WTC11 (cell line): ENCODE measurements around the gene HTR1B. TPM values are rescaled to one million over a fixed set of nuclear protein-coding genes. Genes with fewer than 3 reads are reported as not detected.

Experiments used
- CBFB ChIP-seq: sonication (generic); formaldehyde crosslinking; IDR thresholded peaks from 2 replicates; pipeline ENCODE4 v1.8.1; 2022; ENCODE audit warnings: mild to moderate bottlenecking, low read depth, missing genetic modification reagents
- CREB1 ChIP-seq: sonication (generic); formaldehyde crosslinking; IDR thresholded peaks from 2 replicates; pipeline ENCODE4 v1.8.0; 2023; ENCODE audit warnings: mild to moderate bottlenecking, missing genetic modification reagents
- ESRRA ChIP-seq: sonication (generic); formaldehyde crosslinking; IDR thresholded peaks from 2 replicates; pipeline ENCODE4 v1.8.1; 2022; ENCODE audit warnings: mild to moderate bottlenecking, missing genetic modification reagents, borderline replicate concordance
- FOXJ3 ChIP-seq: sonication (generic); formaldehyde crosslinking; IDR thresholded peaks from 2 replicates; pipeline ENCODE4 v1.9.0; 2021; ENCODE audit warnings: missing genetic modification reagents, mild to moderate bottlenecking, borderline replicate concordance
- HMGA2 ChIP-seq: fragments of 250-450 bp; sonication (Bioruptor Pico); IDR thresholded peaks from 2 replicates; pipeline ENCODE4 v1.4.0; 2021; ENCODE audit warnings: mild to moderate bottlenecking, moderate library complexity
- JUN ChIP-seq: sonication (generic); formaldehyde crosslinking; IDR thresholded peaks from 2 replicates; pipeline ENCODE4 v1.8.0; 2023; ENCODE audit warnings: mild to moderate bottlenecking, missing genetic modification reagents
- NFATC4 ChIP-seq: fragments of 250-450 bp; sonication (Bioruptor Pico); IDR thresholded peaks from 2 replicates; pipeline ENCODE4 v1.9.0; 2021; ENCODE audit warnings: mild to moderate bottlenecking
- NFE2L1 ChIP-seq: sonication (generic); formaldehyde crosslinking; IDR thresholded peaks from 2 replicates; pipeline ENCODE4 v1.8.1; 2023; ENCODE audit warnings: missing genetic modification reagents
- NR1H2 ChIP-seq: sonication (generic); formaldehyde crosslinking; IDR thresholded peaks from 2 replicates; pipeline ENCODE4 v1.9.0; 2021; ENCODE audit warnings: mild to moderate bottlenecking, moderate library complexity, missing genetic modification reagents
- NR3C1 ChIP-seq: sonication (generic); formaldehyde crosslinking; conservative IDR thresholded peaks from 2 replicates; pipeline ENCODE4 v1.8.1; 2023; ENCODE audit warnings: low read depth, mild to moderate bottlenecking, missing genetic modification reagents
- OVOL2 ChIP-seq: fragments of 250-450 bp; sonication (Bioruptor Pico); IDR thresholded peaks from 2 replicates; pipeline ENCODE4 v1.9.0; 2021; ENCODE audit warnings: mild to moderate bottlenecking, borderline replicate concordance
- SMAD4 ChIP-seq: sonication (generic); formaldehyde crosslinking; IDR thresholded peaks from 2 replicates; pipeline ENCODE4 v1.8.0; 2022; ENCODE audit warnings: mild to moderate bottlenecking, missing genetic modification reagents
- SP1 ChIP-seq: sonication (generic); formaldehyde crosslinking; conservative IDR thresholded peaks from 2 replicates; pipeline ENCODE4 v1.8.1; 2022; ENCODE audit warnings: missing genetic modification reagents
- TEAD4 ChIP-seq: sonication (generic); formaldehyde crosslinking; IDR thresholded peaks from 2 replicates; pipeline ENCODE4 v1.8.0; 2022; ENCODE audit warnings: mild to moderate bottlenecking, missing genetic modification reagents
- TP53 ChIP-seq: sonication (generic); formaldehyde crosslinking; IDR thresholded peaks from 2 replicates; pipeline ENCODE4 v1.8.1; 2023; ENCODE audit warnings: mild to moderate bottlenecking, missing genetic modification reagents
- ZBTB21 ChIP-seq: sonication (generic); formaldehyde crosslinking; IDR thresholded peaks from 2 replicates; pipeline ENCODE4 v1.8.1; 2023; ENCODE audit warnings: mild to moderate bottlenecking, missing genetic modification reagents, borderline replicate concordance
- total RNA-seq: library from RNA; stranded (reverse); gene quantifications from 3 replicates; pipeline ENCODE4 v1.2.3, GENCODE V29; 2021
- TF ChIP-seq, protein P1 (sequence below): sonication (generic); formaldehyde crosslinking; IDR thresholded peaks from 2 replicates; pipeline ENCODE4 v1.8.0; 2022; ENCODE audit warnings: mild to moderate bottlenecking, missing genetic modification reagents
- TF ChIP-seq, protein P2 (sequence below): fragments of 200-600 bp; IDR thresholded peaks from 2 replicates; pipeline ENCODE4 v1.8.0; 2022; ENCODE audit warnings: antibody characterized with exemption
- TF ChIP-seq, protein P3 (sequence below): sonication (generic); formaldehyde crosslinking; IDR thresholded peaks from 2 replicates; pipeline ENCODE4 v1.8.0; 2023; ENCODE audit warnings: mild to moderate bottlenecking, missing genetic modification reagents
- TF ChIP-seq, protein P4 (sequence below): sonication (generic); formaldehyde crosslinking; IDR thresholded peaks from 2 replicates; pipeline ENCODE4 v1.8.1; 2023; ENCODE audit warnings: mild to moderate bottlenecking, moderate library complexity, missing genetic modification reagents
- TF ChIP-seq, protein P5 (sequence below): sonication (generic); formaldehyde crosslinking; IDR thresholded peaks from 2 replicates; pipeline ENCODE4 v1.8.1; 2022; ENCODE audit warnings: low read depth, mild to moderate bottlenecking, moderate library complexity, missing genetic modification reagents, borderline replicate concordance
- TF ChIP-seq, protein P6 (sequence below): sonication (generic); formaldehyde crosslinking; conservative IDR thresholded peaks from 2 replicates; pipeline ENCODE4 v1.8.1; 2022; ENCODE audit warnings: mild to moderate bottlenecking, missing genetic modification reagents
- TF ChIP-seq, protein P7 (sequence below): sonication (generic); formaldehyde crosslinking; IDR thresholded peaks from 2 replicates; pipeline ENCODE4 v1.8.1; 2023; ENCODE audit warnings: mild to moderate bottlenecking, missing genetic modification reagents
- TF ChIP-seq, protein P8 (sequence below): sonication (generic); formaldehyde crosslinking; IDR thresholded peaks from 2 replicates; pipeline ENCODE4 v1.8.1; 2022; ENCODE audit warnings: mild to moderate bottlenecking, missing genetic modification reagents, moderate library complexity, borderline replicate concordance
- TF ChIP-seq, protein P9 (sequence below): sonication (generic); formaldehyde crosslinking; IDR thresholded peaks from 2 replicates; pipeline ENCODE4 v1.8.0; 2022; ENCODE audit warnings: mild to moderate bottlenecking, missing genetic modification reagents

Gene HTR1B
- total RNA-seq, 1 experiment from 2014 or later: 1.5 TPM

DNA sequence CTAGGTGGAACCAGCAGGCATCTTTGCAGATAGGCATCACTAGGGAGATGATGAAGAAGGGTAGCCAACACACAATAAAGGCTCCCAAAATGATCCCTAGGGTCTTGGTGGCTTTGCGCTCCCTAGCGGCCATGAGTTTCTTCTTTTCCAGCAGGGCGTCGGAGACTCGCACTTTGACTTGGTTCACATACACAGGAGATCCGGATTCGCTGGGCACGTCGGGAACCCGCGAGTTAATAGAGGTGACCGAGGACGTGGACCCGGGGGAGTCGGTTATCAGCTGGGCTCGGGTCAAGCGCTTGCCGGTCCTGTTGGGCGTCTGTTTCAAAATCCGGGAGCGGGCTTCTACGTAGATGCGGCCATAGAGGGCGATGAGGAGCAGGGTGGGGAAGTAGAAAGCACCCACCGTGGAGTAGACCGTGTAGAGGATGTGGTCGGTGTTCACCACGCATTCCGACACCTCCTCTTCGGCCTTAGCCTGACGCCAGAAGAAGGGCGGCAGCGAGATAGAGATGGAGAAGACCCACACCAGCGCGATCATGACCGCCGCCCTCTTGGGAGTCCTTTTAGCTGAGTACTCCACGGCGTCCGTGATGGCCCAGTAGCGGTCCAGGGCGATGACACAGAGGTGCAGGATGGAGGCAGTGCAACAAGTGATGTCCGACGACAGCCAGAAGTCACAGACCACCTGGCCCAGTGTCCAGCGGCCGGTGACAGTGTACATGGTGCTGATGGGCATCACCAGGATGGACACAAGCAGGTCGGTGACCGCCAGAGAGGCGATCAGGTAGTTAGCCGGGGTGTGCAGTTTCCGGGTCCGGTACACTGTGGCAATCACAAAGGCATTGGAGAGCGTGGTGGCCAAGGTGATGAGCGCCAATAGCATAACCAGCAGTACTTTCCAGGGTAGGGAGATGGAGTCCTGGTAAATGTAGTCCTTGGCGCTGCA is 658 bp downstream of the HTR1B start (continued):
- TF ChIP-seq, protein P1, sequence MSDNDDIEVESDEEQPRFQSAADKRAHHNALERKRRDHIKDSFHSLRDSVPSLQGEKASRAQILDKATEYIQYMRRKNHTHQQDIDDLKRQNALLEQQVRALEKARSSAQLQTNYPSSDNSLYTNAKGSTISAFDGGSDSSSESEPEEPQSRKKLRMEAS (CRISPR knock-in tag): no peak
- TF ChIP-seq TP53 (CRISPR knock-in tag) (0 out of 2 replicates have a peak, but pooled peaks have one; percentile 17), OVOL2 (CRISPR knock-in tag) (no peak), ESRRA (CRISPR knock-in tag) (no peak), FOXJ3 (no peak), NFE2L1 (CRISPR knock-in tag) (0 out of 2 replicates have a peak, but pooled peaks have one; percentile 16), CREB1 (CRISPR knock-in tag) (no peak), TEAD4 (CRISPR knock-in tag) (no peak), NR1H2 (no peak), HMGA2 (no peak), ZBTB21 (CRISPR knock-in tag) (peak; percentile 18; the same call in 1 of the 2 replicates), NFATC4 (CRISPR knock-in tag) (no peak), JUN (CRISPR knock-in tag) (no peak), SMAD4 (CRISPR knock-in tag) (no peak), SP1 (CRISPR knock-in tag) (no peak), NR3C1 (CRISPR knock-in tag) (no peak), CBFB (CRISPR knock-in tag) (no peak)
- TF ChIP-seq, protein P2, sequence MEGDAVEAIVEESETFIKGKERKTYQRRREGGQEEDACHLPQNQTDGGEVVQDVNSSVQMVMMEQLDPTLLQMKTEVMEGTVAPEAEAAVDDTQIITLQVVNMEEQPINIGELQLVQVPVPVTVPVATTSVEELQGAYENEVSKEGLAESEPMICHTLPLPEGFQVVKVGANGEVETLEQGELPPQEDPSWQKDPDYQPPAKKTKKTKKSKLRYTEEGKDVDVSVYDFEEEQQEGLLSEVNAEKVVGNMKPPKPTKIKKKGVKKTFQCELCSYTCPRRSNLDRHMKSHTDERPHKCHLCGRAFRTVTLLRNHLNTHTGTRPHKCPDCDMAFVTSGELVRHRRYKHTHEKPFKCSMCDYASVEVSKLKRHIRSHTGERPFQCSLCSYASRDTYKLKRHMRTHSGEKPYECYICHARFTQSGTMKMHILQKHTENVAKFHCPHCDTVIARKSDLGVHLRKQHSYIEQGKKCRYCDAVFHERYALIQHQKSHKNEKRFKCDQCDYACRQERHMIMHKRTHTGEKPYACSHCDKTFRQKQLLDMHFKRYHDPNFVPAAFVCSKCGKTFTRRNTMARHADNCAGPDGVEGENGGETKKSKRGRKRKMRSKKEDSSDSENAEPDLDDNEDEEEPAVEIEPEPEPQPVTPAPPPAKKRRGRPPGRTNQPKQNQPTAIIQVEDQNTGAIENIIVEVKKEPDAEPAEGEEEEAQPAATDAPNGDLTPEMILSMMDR: peak; percentile 21; the same call in 1 of the 2 replicates
- TF ChIP-seq, protein P3, sequence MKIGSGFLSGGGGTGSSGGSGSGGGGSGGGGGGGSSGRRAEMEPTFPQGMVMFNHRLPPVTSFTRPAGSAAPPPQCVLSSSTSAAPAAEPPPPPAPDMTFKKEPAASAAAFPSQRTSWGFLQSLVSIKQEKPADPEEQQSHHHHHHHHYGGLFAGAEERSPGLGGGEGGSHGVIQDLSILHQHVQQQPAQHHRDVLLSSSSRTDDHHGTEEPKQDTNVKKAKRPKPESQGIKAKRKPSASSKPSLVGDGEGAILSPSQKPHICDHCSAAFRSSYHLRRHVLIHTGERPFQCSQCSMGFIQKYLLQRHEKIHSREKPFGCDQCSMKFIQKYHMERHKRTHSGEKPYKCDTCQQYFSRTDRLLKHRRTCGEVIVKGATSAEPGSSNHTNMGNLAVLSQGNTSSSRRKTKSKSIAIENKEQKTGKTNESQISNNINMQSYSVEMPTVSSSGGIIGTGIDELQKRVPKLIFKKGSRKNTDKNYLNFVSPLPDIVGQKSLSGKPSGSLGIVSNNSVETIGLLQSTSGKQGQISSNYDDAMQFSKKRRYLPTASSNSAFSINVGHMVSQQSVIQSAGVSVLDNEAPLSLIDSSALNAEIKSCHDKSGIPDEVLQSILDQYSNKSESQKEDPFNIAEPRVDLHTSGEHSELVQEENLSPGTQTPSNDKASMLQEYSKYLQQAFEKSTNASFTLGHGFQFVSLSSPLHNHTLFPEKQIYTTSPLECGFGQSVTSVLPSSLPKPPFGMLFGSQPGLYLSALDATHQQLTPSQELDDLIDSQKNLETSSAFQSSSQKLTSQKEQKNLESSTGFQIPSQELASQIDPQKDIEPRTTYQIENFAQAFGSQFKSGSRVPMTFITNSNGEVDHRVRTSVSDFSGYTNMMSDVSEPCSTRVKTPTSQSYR (CRISPR knock-in tag): no peak
- TF ChIP-seq, protein P4, sequence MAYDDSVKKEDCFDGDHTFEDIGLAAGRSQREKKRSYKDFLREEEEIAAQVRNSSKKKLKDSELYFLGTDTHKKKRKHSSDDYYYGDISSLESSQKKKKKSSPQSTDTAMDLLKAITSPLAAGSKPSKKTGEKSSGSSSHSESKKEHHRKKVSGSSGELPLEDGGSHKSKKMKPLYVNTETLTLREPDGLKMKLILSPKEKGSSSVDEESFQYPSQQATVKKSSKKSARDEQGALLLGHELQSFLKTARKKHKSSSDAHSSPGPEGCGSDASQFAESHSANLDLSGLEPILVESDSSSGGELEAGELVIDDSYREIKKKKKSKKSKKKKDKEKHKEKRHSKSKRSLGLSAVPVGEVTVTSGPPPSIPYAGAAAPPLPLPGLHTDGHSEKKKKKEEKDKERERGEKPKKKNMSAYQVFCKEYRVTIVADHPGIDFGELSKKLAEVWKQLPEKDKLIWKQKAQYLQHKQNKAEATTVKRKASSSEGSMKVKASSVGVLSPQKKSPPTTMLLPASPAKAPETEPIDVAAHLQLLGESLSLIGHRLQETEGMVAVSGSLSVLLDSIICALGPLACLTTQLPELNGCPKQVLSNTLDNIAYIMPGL: peak; percentile 30; the same call in 1 of the 2 replicates
- TF ChIP-seq, protein P5, sequence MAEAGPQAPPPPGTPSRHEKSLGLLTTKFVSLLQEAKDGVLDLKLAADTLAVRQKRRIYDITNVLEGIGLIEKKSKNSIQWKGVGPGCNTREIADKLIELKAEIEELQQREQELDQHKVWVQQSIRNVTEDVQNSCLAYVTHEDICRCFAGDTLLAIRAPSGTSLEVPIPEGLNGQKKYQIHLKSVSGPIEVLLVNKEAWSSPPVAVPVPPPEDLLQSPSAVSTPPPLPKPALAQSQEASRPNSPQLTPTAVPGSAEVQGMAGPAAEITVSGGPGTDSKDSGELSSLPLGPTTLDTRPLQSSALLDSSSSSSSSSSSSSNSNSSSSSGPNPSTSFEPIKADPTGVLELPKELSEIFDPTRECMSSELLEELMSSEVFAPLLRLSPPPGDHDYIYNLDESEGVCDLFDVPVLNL: no peak
- TF ChIP-seq, protein P6, sequence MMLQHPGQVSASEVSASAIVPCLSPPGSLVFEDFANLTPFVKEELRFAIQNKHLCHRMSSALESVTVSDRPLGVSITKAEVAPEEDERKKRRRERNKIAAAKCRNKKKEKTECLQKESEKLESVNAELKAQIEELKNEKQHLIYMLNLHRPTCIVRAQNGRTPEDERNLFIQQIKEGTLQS (CRISPR knock-in tag): no peak
- TF ChIP-seq, protein P7, sequence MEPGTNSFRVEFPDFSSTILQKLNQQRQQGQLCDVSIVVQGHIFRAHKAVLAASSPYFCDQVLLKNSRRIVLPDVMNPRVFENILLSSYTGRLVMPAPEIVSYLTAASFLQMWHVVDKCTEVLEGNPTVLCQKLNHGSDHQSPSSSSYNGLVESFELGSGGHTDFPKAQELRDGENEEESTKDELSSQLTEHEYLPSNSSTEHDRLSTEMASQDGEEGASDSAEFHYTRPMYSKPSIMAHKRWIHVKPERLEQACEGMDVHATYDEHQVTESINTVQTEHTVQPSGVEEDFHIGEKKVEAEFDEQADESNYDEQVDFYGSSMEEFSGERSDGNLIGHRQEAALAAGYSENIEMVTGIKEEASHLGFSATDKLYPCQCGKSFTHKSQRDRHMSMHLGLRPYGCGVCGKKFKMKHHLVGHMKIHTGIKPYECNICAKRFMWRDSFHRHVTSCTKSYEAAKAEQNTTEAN (CRISPR knock-in tag): no peak
- TF ChIP-seq, protein P8, sequence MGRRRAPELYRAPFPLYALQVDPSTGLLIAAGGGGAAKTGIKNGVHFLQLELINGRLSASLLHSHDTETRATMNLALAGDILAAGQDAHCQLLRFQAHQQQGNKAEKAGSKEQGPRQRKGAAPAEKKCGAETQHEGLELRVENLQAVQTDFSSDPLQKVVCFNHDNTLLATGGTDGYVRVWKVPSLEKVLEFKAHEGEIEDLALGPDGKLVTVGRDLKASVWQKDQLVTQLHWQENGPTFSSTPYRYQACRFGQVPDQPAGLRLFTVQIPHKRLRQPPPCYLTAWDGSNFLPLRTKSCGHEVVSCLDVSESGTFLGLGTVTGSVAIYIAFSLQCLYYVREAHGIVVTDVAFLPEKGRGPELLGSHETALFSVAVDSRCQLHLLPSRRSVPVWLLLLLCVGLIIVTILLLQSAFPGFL (CRISPR knock-in tag): no peak
- TF ChIP-seq, protein P9, sequence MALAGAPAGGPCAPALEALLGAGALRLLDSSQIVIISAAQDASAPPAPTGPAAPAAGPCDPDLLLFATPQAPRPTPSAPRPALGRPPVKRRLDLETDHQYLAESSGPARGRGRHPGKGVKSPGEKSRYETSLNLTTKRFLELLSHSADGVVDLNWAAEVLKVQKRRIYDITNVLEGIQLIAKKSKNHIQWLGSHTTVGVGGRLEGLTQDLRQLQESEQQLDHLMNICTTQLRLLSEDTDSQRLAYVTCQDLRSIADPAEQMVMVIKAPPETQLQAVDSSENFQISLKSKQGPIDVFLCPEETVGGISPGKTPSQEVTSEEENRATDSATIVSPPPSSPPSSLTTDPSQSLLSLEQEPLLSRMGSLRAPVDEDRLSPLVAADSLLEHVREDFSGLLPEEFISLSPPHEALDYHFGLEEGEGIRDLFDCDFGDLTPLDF (CRISPR knock-in tag): no peak
